Endothelial cell of hepatic sinusoid (primary cell): ENCODE results near the gene USP1.

Experiments
- in situ Hi-C: cut with HindIII; loops from 2 replicates; pipeline ENCODE4 v1.10.0; 2017; ENCODE audit warnings: low sequenced_read_pairs

USP1 gene

DNA sequence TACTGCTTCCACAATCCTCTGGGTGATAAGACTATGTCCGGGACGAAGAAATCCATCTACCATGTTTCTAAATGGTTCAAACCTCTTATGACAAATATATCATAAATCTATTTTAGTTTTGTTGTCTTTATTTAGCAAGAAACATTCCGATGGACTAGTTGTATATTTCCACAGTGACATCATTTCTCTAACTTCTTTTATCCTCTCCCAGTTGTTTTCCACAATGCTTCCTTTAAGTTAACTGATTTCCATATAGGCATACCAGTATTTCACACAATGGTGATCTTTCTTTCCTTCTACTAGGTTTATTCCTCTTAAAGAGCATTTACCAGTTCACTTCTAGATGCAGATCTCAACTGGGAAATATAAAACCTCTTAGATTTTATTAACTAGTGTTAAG is 44.8 kb downstream of the USP1 start:
- in situ Hi-C loops: no loop called here

DNA sequence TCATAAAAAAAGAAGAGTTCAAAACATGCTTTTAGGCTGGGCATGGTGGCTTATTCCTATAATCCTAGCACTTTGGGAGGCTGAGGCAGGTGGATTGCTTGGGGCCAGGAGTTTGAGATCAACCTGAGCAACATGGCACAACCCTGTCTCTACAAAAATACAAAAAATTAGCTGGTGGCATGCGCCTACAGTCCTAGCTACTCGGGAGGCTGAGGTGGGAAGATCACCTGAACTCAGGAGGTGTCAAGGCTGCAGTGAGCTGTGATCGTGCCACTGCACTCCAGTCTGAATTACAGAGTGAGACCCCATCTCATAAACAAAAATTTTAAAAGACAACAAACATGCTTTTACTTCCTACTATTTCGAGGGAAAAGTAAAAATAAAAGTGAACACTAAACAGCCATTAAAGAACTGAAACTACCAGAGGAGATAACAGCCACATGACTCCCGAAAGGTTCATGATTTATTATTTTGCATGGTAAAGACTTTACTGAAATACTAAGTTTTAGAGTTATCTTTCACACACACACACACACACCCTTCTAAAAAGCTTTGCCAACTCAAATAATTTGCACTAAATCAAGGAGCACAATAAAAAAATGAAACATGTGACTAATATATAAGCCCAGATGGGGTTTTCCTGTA is 48.1 kb downstream of the USP1 start:
- in situ Hi-C loops: no loop called here

DNA sequence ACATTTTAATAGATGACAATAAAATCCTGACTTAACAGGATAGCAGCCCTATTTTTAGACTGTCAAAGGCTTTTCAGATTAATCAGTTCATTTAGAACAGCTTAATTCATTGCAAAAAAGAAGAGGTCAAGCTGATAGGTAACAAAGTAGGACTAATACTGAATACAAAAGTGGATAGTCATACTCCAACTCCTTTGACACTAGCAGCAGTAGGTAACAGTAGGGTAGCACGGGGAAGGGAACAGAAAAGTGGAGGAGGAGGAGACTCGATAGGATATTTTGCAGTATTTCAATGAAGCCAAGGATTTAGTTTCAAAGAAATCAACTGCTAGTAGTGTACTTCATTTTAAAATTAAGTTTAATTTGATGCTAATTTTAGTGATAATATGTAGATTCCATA is 51.1 kb downstream of the USP1 start:
- in situ Hi-C loops: no loop called here

DNA sequence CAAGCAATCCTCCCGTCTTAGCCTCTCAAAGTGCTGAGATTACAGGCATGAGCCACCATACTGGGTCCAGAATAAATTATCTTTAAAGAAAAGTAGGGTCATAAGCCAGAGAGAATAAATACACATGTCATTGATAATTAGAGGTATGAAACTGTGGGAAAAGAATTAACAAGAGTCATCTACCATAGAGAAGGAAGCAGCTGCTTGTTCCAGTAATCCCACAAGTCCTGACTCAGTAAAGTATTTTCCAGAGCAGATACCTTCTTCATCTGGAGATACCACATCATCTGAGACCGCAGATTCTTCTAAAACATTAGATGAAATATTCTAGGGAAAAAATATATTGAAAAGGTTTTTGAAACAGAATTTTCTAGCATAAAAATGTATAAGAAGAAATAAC is 55.7 kb downstream of the USP1 start:
- in situ Hi-C loops: no loop called here

DNA sequence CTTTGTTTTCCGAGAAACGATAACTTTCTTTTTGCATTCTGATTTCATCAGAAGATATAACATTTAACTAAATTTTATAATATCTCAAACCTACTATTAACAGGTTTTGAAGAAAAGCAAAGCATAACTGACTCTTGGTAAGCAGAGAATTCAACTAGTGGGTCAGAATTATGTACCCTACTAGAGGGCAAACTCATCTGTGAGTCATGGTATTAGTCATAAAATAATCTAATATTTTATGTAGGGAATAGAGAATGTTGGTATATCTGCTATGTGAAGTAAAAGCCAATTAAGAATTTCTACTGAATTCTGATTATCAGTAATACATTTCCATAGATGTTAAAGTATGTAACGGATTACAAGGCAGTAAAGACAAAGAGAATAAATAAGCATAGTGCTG is 56.8 kb downstream of the USP1 start:
- in situ Hi-C loops: no loop called here

DNA sequence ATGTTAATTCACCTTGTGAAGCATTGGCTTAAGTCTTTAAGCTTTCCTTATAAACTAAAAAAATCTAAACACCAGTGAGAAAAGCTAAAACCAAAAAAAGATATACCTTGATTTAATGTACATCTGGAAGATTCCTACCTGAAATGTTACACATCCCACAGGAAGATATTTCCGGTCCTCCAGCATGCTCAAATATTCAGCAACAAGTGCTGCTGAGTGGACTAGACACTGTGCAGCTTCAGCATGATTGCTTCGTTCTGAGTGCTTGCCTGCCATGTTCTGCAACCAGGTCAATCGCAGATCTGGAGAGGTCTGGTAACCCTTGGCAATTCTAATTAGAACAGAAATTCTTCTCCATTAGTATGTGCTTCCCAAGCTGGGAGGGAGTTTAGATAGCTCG is 57.3 kb downstream of the USP1 start:
- in situ Hi-C loops: no loop called here

DNA sequence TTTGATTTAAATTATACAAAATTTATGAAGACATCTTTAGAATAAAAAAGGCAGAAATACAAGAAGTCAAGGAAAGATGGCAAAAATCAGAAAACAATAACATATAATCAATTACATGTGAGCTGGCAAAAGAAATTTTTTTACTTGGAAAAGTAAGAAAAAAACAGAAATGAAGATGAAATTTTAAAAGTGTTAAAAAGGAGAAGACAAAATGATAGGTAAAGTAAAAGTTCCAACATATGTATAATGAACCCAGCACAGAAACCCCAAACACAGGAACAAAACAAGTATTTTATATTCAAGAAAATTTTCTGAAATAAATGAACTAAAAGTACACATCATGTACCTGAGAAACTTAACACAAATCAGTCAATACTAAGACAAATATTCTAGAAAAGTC is 63.4 kb downstream of the USP1 start:
- in situ Hi-C loops: loop anchor here (5.0 kb wide), 1 partner anchor 47 kb away; no protein-coding TSS in a partner anchor
